CD4-positive, alpha-beta T cell treated with Interferon alpha-2 for 1 hour (primary cell): Measurements from ENCODE around the gene CNNM2.

Experiments used
- DNase-seq, 2 donors: peaks; one replicate each; pipeline ENCODE4 v3.0.0-alpha.2; 2020 to 2022

The CNNM2 gene

DNA sequence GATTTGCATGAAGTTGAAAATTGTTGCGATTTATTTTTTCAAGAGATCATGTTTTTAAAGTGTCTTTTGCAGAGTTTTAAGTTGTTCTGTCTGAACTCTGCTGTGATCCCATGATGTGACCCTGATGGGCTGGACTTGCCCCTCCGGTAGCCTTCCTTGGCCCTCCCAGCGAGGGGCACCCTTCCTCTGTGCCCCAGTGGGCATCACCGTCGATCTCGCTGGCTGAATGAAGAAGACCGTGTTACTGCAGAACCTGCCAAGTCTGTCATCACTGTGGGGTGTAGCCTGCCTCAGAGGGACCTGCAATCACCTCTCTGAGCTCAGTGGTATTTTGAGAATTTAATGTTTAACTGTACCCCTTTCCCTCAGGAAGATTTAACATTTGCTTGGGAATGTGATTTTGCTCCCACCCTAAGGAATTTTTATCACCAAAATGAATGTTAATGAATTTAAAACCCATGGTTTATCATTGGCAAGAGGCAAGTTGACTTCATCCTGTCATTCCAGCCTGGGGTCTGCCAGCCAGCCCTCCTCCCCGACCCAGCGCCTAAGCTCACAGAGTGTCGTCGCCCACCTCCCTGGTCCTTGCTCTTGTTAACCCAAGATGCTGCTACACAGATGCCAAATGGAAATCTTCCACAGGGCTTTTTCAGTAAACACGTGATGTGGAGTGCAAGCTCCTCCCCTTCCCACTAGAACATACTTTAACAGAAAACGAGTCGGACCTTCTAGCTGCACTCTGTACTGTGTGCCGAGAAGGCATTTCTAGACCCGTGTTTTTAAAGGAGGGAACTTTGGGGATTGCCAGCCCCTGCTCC is 159.6 kb downstream of the CNNM2 start:
- DNase-seq: no peak

DNA sequence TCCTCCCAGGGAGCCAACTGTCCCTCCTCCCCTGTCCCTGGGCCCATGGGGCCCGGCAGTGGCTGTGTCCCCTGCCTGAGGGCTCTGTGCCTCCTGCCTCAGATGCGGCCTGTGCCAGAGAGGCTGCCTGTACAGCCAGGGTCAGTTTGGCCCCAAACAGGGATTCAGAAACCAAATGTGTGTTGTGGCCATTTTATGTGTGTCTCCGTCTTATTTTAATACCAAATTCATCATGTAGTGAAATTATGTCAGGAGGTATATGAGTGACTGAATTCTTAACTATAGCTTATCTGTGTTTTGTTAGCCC is 160.2 kb downstream of the CNNM2 start:
- DNase-seq: no peak

DNA sequence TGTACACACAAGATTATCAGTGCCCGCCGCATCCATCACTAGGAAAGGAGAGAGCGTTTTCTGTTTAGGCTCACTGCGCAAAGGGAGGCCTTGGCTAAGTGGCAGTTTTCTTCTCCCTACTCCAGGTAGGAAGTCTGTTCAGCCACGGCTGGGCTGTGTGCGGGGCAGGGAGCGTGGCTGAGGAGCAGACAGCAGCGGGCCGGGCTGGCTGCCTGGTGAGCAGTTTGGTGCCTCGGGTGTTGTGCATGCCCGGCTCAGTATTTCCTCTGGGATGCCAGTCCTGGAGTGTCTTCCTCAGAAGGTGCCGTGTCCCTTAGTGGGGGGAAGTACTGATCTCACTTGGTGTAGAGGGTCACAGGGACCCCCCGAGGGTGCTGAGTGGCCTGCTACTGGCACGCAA is 160.6 kb downstream of the CNNM2 start:
- no peak for DNase-seq

DNA sequence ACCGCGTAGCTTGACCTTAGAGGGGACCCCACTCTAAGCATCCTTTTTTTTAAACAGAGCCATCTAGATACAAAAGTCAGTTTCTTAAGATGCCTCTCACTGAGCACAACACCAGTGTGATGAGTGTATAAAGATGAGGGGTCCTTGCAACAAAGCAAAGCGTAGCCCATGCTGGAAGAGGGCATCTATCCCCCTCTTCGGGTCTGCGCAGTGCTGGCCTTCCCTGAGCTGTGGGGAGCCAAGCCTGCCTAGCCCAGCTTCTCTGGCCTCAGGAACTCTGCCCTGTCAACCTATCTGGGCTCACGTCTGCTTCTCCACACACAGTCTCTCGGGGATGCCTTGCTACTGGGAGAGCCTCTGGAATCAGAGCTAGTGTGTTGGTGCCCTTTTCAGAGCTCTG is 161.0 kb downstream of the CNNM2 start:
- DNase-seq: no peak

DNA sequence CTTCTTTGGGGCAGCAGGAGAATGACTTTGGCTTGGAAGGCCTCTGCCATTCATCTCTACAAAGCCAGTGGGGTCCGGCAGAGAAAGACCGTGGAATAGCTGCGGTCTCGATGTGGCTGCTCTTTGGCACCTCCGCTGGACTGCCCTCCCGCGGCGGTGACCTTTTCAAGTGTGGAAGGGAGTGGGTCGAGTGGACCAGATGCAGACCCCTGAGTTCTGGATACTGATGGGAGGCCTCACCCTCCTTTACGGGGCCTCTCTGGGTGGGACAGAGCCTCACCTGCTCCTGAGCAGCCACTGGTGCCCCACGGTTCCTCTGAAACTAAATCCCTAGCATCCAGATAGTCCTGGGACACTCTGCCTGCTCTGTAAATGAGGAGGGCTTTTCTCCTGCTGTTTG is 161.9 kb downstream of the CNNM2 start:
- no peak for DNase-seq

DNA sequence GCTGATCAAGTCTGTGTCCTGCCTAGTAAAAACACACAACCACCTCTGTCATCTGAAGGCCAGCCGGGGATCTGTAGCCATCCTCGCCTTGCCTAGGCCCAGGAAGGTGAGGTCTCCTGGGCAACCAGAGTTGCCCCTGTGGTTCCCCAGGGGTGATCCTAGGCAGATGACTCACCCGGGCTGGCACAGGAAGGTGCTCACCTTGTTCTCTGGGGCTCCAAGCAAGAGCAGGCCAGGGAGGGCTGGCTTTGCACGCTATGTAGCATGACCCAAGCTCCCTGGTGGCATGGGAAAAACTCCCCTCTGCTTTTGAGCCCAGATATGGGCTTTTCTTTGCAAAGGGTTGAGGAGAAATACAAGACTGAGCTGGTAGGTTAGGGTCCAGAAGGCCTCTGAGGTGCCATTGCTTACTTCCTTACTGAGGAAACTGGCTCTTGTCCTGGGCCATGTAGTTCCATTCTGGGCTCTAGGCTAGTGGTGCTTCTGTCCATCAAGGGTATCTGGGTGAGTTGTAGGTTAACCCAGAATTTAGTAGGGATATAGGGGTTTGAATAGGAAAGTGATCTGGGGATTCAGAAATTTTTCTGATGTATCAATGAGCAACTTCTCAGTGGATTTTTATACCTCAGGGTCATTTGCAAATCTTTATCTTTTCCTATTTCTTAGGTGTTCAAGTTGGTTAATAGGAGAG is 162.9 kb downstream of the CNNM2 start:
- DNase-seq: no peak

DNA sequence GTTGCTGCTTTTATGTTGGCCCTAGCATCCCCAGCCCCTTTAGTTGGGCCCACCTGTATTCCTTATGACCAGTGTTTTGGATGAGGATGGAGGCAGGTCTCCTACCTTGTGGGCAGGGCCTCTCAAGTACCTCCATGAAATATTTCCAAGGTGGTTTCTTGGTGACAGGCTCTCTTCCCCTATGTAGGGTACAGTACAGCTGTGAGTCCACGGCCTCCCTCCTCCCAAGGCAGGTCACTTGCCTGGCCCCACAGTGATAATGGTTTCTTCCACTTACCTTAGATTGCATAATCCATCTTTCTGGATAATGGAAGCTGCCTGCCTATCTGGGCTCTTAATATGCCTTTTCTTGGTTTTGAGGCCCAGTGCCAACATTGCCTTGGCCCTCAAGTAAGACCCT is 164.6 kb downstream of the CNNM2 start:
- no peak for DNase-seq

DNA sequence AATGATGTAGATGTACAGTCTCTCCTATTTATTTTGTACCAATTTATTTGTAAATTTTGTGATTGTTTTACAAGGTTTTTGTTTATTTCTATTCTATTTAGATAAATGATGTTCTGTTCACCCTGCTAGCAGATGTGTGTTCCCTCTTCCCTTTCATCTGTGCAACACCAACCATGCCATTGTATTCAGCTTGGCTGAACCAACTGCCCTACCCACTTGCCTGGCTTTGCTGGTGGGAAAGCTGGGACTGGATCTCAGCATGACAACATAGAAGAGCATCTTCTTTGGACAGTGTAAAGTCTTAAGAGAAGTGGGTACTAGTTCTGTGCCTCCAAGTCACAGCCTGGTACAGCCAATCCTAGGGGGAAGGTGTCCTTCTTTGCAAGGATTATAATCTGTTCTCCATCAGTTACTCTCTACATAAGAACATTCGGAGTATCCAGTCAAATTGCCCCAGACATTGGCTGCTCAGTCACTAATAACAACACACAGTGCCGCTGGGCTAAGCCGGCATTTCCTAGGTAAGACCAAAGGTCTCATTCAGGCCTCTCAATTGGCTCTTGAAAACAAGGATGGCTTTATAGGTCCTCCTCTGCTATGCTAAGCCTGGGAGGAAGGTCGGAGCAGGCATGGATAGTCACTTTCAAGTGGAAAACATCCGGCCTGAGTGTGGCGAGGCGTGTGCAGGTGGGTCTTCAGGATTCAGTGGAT is 165.3 kb downstream of the CNNM2 start:
- no peak for DNase-seq

DNA sequence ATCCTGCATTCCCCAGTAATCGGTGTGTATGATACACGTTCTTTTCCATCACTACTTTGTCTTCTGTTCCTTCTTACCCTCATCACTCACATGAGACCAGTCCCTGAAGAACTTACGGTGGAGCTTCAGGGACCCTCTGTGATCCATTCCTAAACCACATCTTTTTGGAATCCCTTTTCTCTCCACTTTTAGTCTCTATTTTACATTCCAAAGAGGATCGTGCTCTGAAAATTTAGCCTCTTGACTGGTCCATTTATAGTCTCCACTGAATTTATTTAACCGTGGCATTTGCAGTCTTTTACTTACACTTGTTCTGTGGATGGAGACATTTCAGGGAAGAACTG is 165.9 kb downstream of the CNNM2 start:
- no peak for DNase-seq

DNA sequence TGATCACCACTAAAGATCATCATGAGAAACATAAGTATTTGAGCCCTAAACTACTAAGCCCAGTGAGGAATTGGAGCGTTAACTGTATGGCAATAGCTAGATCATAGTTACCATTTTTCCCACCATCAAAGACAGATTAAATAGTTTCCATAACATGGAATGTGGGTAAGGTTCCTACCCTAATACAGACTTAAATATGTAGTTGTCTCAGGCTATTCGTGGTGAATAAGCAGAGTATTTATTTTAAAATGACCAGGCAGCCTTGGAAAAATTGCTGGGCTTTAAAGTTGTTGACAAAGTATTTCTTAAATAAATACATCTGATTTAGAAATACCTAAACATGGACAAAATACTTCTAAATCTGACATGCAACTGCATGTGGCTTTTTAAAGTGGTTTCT is 168.2 kb downstream of the CNNM2 start:
- DNase-seq: no peak

DNA sequence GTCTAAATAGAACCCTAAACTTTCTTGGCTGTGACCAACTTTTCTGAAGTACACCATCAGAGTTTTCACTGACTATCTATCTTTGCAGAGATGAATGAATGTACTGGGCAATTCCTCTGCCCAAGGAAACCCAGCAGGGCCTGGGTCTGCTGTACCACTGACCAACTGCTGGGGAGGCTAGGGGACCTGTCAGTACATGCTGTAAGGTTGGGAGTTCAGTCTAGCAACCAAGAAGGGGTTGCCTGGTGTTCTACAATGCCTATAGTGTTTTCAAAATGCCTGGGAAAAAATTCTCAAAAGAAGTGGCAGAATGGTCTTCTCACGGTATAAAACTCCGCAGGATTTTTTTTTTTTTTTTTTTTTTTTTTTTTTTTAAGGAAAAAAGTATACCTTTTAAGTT is 168.7 kb downstream of the CNNM2 start:
- DNase-seq: no peak

DNA sequence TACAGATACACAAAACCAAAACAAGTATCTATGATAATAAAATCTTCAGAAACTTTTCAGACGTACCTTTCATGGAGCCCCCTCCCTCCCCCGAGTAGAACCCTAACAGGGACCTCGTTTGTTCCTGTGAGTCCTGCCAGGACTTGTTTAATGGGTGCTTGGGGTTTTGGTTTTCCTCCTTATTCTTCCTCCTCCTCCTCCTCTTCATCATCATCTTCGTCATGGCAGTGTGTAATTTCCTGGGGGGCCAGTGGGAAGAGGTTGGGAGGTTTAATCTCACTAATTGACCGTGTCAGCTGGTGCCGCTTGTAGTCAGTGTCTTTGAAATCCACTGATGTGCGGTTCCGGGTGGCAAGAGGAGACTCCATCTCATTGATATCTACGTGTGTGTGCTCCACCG is 171.4 kb downstream of the CNNM2 start:
- no peak for DNase-seq

DNA sequence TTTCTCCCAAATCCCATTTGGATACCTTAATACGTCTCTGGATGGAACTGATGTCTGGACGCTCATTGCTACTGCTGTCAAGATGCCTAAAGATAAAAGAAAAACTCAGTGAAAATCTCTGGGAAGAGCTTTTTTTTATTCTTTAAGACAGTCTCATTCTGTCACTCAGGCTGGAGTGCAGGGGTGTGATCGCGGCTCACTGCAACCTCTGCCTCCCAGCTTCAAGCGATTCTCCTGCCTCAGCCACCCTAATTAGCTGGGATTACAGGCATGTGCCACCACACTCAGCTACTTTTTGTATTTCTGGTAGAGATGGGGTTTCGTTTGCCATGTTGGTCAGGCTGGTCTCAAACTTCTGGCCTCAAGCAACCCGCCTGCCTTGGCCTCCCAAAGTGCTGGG is 172.8 kb downstream of the CNNM2 start:
- no peak for DNase-seq

DNA sequence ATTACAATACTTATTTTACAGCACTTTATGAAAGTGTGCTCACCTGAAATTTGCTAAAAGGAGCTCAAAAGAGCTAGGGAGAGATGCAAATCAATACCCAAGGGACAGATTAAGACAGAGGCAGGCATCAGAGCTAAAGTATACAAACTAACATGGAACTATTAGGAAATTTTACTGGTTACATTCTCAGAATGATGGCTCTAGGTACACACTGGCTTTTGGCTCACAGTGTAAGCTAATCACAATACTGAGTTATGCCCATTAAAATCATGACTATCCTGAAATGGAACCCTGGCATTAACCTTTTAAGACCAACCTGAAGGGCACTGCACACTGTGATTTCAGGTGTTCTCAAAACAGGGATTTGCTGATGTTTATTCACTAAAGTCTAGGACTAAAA is 176.9 kb downstream of the CNNM2 start:
- no peak for DNase-seq

DNA sequence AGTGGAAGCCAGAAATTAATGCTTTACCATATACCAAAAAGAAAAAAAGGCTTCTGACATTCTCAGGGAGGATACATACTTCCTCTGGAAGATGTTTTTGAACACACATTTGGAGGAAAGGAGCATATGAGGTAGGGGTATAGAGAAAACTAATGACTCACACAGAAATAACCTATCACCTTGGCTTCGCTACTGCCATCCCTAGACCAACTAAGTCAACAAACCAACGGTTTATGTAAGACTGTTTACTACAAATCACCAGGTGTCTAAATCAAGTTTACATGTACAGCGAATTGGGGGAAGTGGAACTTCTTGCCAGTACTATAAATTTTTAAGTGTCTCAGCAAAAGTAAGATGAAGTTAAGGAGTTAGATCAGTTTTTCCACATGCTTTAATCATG is 178.0 kb downstream of the CNNM2 start:
- DNase-seq: no peak

DNA sequence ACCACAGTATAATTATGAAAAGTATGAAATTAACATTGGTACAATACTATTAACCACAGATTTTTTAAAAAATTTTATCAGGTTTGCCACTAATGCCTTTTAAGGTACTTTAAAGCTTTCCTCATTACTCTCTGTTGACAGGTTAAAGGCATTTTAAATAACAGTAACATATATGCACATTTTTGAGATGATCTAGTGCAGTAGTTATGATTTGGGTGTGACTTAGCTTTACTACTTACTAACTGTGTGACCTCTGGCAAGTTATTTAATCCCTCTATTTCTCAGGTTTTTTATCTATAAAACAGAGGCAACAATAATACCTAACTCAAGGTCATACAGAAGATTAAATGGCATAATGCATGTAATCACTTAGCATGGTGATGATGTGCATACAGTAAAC is 180.1 kb downstream of the CNNM2 start:
- no peak for DNase-seq

DNA sequence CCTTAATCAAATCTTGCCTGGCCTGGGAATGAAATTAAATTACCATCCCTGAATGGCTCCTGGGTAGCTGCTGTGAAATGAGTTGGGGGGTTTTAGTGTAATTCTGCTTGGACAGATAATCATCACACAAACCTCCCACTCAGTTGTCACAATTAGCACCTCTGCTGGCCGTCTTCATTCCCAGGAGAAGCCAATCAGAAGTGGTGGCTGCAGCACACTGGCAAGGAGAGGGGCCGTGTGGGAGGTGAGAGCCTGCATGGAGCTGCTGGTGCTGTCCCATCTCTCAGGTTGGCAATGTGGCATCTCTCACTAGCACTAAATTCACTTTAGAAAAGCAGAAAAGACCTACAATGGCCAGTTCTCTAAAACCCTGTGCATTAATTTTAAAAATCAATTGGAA is 182.5 kb downstream of the CNNM2 start:
- DNase-seq: no peak

DNA sequence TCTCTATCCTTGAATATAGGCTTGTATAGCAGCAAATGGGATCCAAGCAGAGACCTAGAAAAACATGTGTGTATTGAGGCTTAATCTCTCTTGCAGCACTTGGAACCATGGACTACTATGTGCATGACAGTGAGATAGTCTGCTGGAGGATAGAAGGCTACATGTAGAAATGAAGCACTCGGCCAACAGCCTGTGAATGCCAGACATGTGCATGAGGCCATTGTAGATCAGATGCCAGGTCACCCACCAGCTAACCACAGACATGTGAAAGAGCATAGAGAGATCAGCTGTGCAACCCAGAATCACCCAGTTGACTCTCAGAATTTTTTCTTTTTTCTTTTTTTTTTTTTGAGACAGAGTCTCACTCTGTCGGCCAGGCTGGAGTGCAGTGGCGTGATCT is 184.1 kb downstream of the CNNM2 start:
- DNase-seq: no peak

DNA sequence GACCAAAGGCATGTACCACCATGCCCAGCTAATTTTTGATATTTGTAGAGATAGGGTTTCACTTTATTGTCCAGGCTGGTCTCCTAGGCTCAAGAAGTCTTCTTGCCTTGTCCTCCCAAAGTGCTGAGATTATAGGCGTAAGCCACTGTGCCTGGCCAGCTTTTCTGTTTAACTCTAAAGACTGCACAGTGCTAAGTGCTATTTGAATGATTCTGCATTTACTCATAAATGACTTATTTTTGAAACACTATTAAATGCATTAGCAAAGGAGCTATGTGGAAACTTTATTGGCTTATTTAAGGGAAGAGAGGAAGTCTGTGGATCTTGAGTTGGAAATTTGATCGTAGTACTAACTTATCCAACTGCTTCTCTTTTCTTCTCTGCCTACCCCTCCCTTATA is 185.9 kb downstream of the CNNM2 start:
- no peak for DNase-seq

DNA sequence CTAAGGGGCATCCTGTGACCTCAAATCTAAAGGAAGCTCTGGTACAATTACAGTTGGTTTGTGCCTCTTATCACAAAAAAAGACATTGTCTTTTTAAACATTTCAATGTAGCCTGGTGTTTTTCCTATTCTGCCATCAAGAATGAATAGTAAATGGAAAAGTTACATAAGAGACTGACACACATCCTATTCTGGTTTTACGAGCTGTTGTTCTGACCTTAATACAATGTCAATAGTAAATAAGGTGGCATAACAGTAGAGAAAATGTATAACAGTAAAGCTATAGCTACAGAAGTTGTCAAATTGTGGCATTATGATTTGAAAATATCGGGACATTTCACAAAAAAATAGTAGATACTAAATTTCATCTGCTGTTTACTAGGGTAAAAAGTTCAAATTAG is 186.6 kb downstream of the CNNM2 start:
- no peak for DNase-seq

DNA sequence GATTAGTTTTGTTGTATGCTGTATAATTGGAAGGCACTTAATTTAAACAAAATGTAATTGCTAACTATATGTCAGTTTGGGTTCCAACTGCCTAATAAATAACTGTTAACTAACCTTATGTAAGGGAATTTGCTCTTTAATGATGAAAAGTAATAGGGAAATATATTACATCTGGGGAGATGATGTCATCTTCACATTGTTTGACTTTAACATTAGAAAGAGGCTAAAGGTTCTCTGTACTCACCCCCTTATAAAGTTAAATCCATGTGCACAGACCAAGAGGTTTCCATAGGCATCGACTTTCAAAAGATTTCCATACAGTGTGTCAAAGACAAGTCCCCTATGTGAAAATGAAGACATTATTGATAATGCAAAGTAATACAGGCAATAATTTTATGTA is 187.4 kb downstream of the CNNM2 start:
- DNase-seq: no peak

DNA sequence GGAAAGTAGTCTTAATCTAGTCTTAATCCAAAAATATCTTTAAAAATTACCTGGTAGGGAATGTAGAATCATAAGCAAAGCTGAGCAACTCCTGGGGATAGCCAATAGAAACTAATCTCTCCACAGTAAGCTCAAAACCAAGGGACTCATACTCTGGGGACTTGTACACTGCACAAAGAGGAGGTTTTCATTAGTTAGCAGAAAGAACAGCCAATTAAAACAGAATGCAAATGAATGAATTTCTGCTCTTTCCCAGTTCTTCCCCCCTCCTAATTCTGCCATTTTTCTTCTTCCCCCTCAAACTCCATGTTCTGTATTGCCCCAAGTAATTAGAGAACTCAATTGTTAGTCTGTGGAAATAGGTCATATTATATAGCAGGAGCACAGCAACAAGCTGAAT is 188.4 kb downstream of the CNNM2 start:
- DNase-seq: no peak

DNA sequence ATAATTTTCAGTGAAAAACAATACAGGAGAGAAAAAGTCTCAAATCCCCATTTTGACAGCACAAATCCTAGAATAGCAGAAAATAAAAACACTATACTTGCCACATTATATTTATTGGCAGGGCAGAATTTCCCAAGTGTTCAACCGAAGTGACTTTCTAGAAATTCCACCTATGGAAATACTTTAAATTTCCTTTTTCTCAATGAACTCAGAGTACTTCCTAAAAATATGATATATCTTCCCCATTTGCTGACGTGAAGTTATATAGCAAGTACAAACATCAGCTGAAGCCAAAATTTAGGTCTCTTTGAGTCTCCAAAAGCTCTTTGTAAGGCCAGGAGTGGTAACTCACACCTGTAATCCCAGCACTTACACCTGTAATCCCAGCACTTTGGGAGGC is 191.7 kb downstream of the CNNM2 start:
- DNase-seq: no peak

DNA sequence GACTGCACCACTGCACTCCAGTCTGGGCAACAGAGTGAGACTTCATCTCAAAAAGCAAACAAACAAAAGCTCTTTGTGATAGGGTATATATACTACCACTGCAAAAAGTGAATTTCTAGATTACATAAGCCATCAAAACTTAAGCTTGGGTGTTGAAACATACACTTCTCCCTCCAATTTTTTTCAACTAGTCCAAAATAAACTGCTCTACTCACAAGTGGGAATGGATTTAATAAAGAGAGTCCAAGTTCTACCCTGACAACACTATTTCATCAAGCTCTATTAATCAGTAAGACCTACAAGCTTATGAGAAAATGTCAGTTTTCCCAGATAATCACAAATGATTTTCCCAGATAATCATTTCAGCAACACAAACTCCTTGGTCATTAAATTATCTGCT is 192.3 kb downstream of the CNNM2 start:
- no peak for DNase-seq
